ENCODE measurements around the gene SOX18. TPM values are rescaled to one million over a fixed set of nuclear protein-coding genes. Genes with fewer than 3 reads are reported as not detected.

Gene SOX18
- total and polyA plus RNA-seq, 7 experiments from 2014 or later = 0.20 to 1.7 TPM; not detected in 5

DNA sequence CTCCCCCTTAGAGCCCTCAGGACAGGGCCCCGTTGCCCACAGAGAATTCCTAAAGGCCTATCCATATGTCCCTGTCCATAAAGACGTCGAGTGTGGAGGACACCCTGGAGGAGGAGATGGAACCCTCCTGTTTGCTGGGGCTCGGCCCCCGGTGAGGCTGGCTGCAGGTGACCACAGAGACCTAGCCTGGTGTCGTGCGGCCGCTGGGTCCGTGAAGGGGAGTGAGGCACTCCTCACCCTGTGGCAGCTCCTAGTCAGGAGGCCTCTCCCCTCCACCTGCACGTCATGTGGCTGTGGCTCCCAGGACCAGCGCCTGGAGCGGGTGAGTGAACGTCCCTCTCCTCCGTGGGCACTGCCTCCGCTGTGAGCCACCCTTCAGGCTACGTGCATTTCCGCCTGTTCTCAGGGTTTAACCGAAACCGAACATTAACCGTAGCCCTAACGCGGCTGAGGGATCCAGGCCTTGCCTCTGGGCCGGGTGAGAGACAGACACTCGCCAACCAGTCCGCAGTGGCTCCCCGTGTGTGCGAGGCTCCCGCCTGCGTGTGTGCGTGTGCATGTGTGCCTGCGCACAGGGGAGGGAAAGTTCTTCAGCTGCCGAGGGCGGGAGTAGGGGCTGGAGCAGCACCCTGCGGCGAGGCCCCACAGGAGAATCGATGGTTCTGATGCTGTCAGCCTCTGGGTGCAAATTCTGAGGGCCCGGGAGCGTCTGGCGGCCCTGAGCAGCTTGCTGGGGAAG lies 7.6 kb upstream of the SOX18 start:
- peak overlapping the region; percentile 43 for H3K27ac ChIP-seq (ENCODE audit: low read depth, low read length)
- peaks cover 0 to 8% of the 10 kb centered on the region in 2 donors for H3K4me1 ChIP-seq (ENCODE audit: control insufficient read depth in 2 of 2, insufficient read depth in 2 of 2, low read length in 2 of 2)
- ChIA-PET POLR2A (interaction anchor here (0.7 to 1.9 kb wide), 5 partner anchors 16 to 77 kb away, joined by 3 to 23 read pairs (median 3); partner anchors contain the start of gene PRPF6), CTCF (interaction anchor here (0.6 to 4.3 kb wide), 9 partner anchors 10 to 532 kb away, joined by 3 to 54 read pairs (median 3); partner anchors contain the start of genes C20orf204 and PRPF6)
- Mint-ChIP-seq H3K9me3 (no peaks in the 10 kb centered on the region), H3K27me3 (peaks cover 4 to 8% (median 6%) of the 10 kb centered on the region in 5 donors), H3K36me3 (peaks cover 0 to 2% (median 0%) of the 10 kb centered on the region in 5 donors), H3K27ac (peak overlapping the region in 7 of 9 donors; percentile 14 to 82 (median 52)), H3K4me1 (peaks cover 0 to 28% (median 9%) of the 10 kb centered on the region in 7 donors), H3K4me3 (peak overlapping the region; percentile 44 to 85 (median 72))
- no peaks in the 10 kb centered on the region for H3K9me3 ChIP-seq (ENCODE audit: control insufficient read depth in 2 of 3, low read length in 3 of 3)
- peak; percentile 58 for ATAC-seq
- H3K27me3 ChIP-seq (ENCODE audit: control insufficient read depth in 2 of 2, insufficient read depth in 2 of 2, low read length in 2 of 2) = peaks cover 0 to 2% of the 10 kb centered on the region in 2 donors
- intact Hi-C loops (cut with micrococcal nuclease) = loop anchor here (1.0 to 5.0 kb wide), 6 partner anchors 8 to 520 kb away; partner anchors contain the start of genes PTK6 (in 1 of the 2) and SOX18 (in 1 of the 2)
- H3K4me3 ChIP-seq (ENCODE audit: low read length) = peak overlapping the region; percentile 16
- no peaks in the 10 kb centered on the region for H3K36me3 ChIP-seq (ENCODE audit: control insufficient read depth in 2 of 3, insufficient read depth in 3 of 3, low read length in 3 of 3)
- DNase-seq = peak in 1 of 9 donors; percentile 35

DNA sequence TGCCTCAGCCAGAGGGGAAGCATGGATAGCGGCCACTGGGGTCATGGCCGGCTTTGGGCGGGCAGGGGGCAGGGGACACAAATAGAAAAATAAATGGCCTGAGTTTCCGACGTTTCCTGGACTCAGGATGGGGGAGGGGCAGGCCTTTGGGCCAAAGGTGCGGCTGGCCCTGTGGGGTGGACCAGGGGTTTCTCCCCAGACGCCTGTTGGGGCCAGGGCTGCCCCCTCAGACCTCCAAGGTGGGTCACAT lies 7.1 kb upstream of the SOX18 start:
- H3K27me3 Mint-ChIP-seq = peaks cover 5 to 10% (median 8%) of the 10 kb centered on the region in 5 donors
- H3K4me3 Mint-ChIP-seq = no peak overlapping the region
- H3K36me3 ChIP-seq (ENCODE audit: control insufficient read depth in 2 of 3, insufficient read depth in 3 of 3, low read length in 3 of 3) = no peaks in the 10 kb centered on the region
- ATAC-seq = no peak
- no peaks in the 10 kb centered on the region for H3K9me3 ChIP-seq (ENCODE audit: control insufficient read depth in 2 of 3, low read length in 3 of 3)
- H3K9me3 Mint-ChIP-seq = no peaks in the 10 kb centered on the region
- H3K36me3 Mint-ChIP-seq = peaks cover 0 to 2% (median 0%) of the 10 kb centered on the region in 5 donors
- H3K4me1 Mint-ChIP-seq = peaks cover 0 to 26% (median 8%) of the 10 kb centered on the region in 7 donors
- no peak overlapping the region for H3K4me3 ChIP-seq (ENCODE audit: low read length)
- DNase-seq = no peak
- CTCF ChIA-PET = no interaction called here
- H3K27me3 ChIP-seq (ENCODE audit: control insufficient read depth in 2 of 2, insufficient read depth in 2 of 2, low read length in 2 of 2) = peaks cover 0 to 7% of the 10 kb centered on the region in 2 donors
- no peak overlapping the region for H3K27ac ChIP-seq (ENCODE audit: low read depth, low read length)
- POLR2A ChIA-PET = interaction anchor here (1.9 kb wide), 1 partner anchor 16 kb away, joined by 23 read pairs; no protein-coding TSS in a partner anchor
- intact Hi-C loops (cut with micrococcal nuclease) = loop anchor here in 1 of 2 donors (5.0 kb wide), 1 partner anchor 519 kb away; the partner anchor contains the start of gene PTK6
- peaks cover 0 to 8% of the 10 kb centered on the region in 2 donors for H3K4me1 ChIP-seq (ENCODE audit: control insufficient read depth in 2 of 2, insufficient read depth in 2 of 2, low read length in 2 of 2)
- H3K27ac Mint-ChIP-seq = no peak overlapping the region

DNA sequence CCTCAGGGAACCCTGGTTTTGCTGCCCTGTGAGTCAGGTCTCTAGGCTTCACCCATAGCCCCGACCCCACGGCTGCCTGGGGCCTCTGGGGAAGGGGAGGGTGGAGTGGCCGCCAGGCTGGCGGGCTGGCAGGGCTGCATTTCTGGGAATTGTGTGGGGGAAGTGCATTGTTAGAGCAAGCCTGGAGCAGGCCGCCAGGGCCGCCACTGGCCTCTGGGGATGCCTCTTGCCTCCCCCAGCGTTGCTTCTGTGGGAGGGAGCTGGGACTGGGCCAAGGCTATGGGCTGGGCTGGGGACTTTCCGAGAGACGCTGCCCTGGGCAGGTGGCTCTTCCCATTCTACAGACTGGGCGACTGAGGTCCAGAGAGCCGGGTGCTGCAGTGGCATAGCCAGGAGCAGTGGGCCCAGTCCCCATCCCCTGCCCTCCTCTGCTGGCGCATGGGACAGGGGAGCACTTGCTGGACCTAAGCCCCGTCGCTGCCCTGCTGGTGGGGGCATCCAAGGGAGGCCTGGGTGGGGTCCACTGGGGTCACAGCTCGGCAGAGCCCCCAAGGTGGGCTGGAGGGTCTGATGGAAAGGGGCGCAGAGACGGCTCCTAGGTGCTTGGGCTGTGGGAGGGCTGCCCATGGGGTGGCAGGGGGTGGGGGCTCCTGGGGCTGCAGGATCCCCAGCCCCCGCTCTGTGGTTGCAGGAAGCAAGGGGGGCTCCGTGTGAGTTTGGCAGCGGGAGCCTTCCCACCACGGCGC lies 6.6 kb upstream of the SOX18 start:
- Histone ChIP-seq H3K9me3 (ENCODE audit: control insufficient read depth in 2 of 3, low read length in 3 of 3) (no peaks in the 10 kb centered on the region), H3K4me1 (ENCODE audit: control insufficient read depth in 2 of 2, insufficient read depth in 2 of 2, low read length in 2 of 2) (peaks cover 0 to 8% of the 10 kb centered on the region in 2 donors), H3K27ac (ENCODE audit: low read depth, low read length) (no peak overlapping the region), H3K27me3 (ENCODE audit: control insufficient read depth in 2 of 2, insufficient read depth in 2 of 2, low read length in 2 of 2) (peaks cover 0 to 9% of the 10 kb centered on the region in 2 donors), H3K4me3 (ENCODE audit: low read length) (no peak overlapping the region), H3K36me3 (ENCODE audit: control insufficient read depth in 2 of 3, insufficient read depth in 3 of 3, low read length in 3 of 3) (no peaks in the 10 kb centered on the region)
- DNase-seq = no peak
- peaks cover 0 to 26% (median 8%) of the 10 kb centered on the region in 7 donors for H3K4me1 Mint-ChIP-seq
- no peak overlapping the region for H3K27ac Mint-ChIP-seq
- ChIA-PET CTCF (no interaction called here), POLR2A (interaction anchor here (1.9 kb wide), 1 partner anchor 15 kb away, joined by 23 read pairs; no protein-coding TSS in a partner anchor)
- ATAC-seq = no peak
- no peaks in the 10 kb centered on the region for H3K9me3 Mint-ChIP-seq
- H3K36me3 Mint-ChIP-seq = peaks cover 0 to 2% (median 0%) of the 10 kb centered on the region in 5 donors
- intact Hi-C loops (cut with micrococcal nuclease) = loop anchor here in 1 of 2 donors (5.0 kb wide), 1 partner anchor 519 kb away; the partner anchor contains the start of gene PTK6
- H3K27me3 Mint-ChIP-seq = peaks cover 5 to 12% (median 8%) of the 10 kb centered on the region in 5 donors
- H3K4me3 Mint-ChIP-seq = peak overlapping the region in 1 of 10 donors; percentile 25

DNA sequence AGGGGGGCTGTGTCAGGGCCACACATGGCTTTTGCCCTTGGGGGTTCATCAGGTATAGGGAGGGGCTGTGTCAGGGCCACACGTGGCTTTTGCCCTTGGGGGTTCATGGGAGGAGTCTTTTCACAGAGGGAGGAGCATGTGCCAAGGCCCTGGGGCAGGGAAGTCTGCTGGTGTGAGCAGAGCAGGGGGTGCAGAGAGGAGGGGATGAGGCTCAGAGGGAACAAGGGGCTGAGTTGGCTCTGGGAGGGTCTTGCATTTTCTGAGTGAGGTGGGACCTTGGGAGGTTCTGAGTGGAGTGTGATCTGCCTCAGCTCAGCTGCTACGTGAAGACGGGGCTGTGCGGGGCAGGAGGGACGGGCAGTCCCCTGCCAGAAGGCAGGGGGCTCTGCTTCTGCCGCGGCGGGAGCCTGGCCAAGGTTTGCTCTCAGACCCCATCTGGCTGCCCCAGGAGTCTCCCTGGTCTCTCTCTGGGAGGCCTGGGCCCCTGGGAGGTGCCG lies 6.0 kb upstream of the SOX18 start:
- peak overlapping the region in 2 of 9 donors; percentile 31 to 71 for H3K27ac Mint-ChIP-seq
- POLR2A ChIA-PET = no interaction called here
- intact Hi-C loops (cut with micrococcal nuclease) = loop anchor here in 1 of 2 donors (5.0 kb wide), 1 partner anchor 518 kb away; the partner anchor contains the start of gene PTK6
- Histone ChIP-seq H3K9me3 (ENCODE audit: control insufficient read depth in 2 of 3, low read length in 3 of 3) (no peaks in the 10 kb centered on the region), H3K4me1 (ENCODE audit: control insufficient read depth in 2 of 2, insufficient read depth in 2 of 2, low read length in 2 of 2) (peaks cover 0 to 8% of the 10 kb centered on the region in 2 donors), H3K27me3 (ENCODE audit: control insufficient read depth in 2 of 2, insufficient read depth in 2 of 2, low read length in 2 of 2) (peaks cover 3 to 15% of the 10 kb centered on the region in 2 donors), H3K27ac (ENCODE audit: low read depth, low read length) (no peak overlapping the region), H3K4me3 (ENCODE audit: low read length) (no peak overlapping the region), H3K36me3 (ENCODE audit: control insufficient read depth in 2 of 3, insufficient read depth in 3 of 3, low read length in 3 of 3) (no peaks in the 10 kb centered on the region)
- peaks cover 0 to 26% (median 8%) of the 10 kb centered on the region in 7 donors for H3K4me1 Mint-ChIP-seq
- DNase-seq = no peak
- CTCF ChIA-PET = interaction anchor here (2.1 kb wide), 1 partner anchor 16 kb away, joined by 5 read pairs; no protein-coding TSS in a partner anchor
- H3K27me3 Mint-ChIP-seq = peaks cover 5 to 17% (median 8%) of the 10 kb centered on the region in 5 donors
- ATAC-seq = no peak
- H3K4me3 Mint-ChIP-seq = peak overlapping the region in 2 of 10 donors; percentile 17 to 45
- no peaks in the 10 kb centered on the region for H3K9me3 Mint-ChIP-seq
- peaks cover 0 to 2% (median 0%) of the 10 kb centered on the region in 5 donors for H3K36me3 Mint-ChIP-seq

DNA sequence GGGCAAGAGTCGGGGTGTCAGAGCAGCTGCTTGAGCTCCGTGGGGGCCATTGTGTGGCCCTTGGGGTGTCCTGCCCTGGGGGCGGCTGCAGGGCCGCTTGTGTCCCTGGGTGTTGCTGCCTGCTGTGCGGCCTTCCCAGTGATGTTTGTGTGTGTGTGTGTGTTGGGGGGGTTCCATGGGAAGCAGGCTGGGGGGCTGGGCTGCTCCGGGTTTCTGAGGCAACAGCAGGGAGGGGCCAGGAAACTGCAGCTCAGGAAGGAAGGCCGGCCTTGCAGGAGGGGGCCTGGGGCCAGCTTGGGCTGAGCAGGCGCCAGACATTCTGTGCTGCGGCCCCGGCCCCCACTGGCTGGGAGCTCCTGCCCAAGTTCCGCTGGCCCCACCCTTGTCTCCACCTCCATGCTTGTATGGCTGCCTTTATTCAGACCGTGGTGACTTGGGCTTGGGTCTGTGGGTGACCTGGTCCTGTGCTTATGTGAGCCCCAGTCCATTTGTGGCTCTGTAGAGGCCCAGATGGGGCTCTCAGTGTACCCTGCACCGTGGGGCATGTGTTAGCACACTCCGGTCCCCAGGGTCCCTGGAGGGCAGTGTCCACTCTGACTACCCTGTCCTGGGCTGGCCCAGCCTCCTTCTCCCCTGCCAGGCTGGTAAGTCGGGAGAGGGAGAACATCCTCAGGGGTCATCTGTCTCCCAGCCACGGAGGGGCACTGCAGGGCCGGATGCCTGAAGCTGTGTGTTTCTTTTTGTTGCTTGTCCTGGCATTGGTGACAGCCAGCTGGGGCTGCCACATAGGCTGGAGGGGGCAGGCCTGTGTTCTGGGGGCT lies 4.6 kb upstream of the SOX18 start:
- Histone ChIP-seq H3K4me1 (ENCODE audit: control insufficient read depth in 2 of 2, insufficient read depth in 2 of 2, low read length in 2 of 2) (peaks cover 0 to 16% of the 10 kb centered on the region in 2 donors), H3K27ac (ENCODE audit: low read depth, low read length) (no peak overlapping the region), H3K27me3 (ENCODE audit: control insufficient read depth in 2 of 2, insufficient read depth in 2 of 2, low read length in 2 of 2) (peaks cover 6 to 22% of the 10 kb centered on the region in 2 donors), H3K36me3 (ENCODE audit: control insufficient read depth in 2 of 3, insufficient read depth in 3 of 3, low read length in 3 of 3) (no peaks in the 10 kb centered on the region), H3K4me3 (ENCODE audit: low read length) (no peak overlapping the region), H3K9me3 (ENCODE audit: control insufficient read depth in 2 of 3, low read length in 3 of 3) (no peaks in the 10 kb centered on the region)
- Mint-ChIP-seq H3K9me3 (no peaks in the 10 kb centered on the region), H3K27ac (peak overlapping the region in 1 of 9 donors; percentile 42), H3K27me3 (peaks cover 5 to 18% (median 8%) of the 10 kb centered on the region in 5 donors), H3K4me3 (peak overlapping the region in 1 of 10 donors; percentile 45), H3K36me3 (no peaks in the 10 kb centered on the region), H3K4me1 (peaks cover 0 to 22% (median 8%) of the 10 kb centered on the region in 7 donors)
- ATAC-seq (no peak), DNase-seq (no peak)
- POLR2A ChIA-PET = interaction anchor here (1.0 to 1.7 kb wide), 4 partner anchors 9 to 24 kb away, joined by 3 to 5 read pairs (median 4); partner anchors contain the start of gene TCEA2
- CTCF ChIA-PET = interaction anchor here (2.1 kb wide), 1 partner anchor 15 kb away, joined by 5 read pairs; no protein-coding TSS in a partner anchor
- intact Hi-C loops (cut with micrococcal nuclease) = no loop called here

All from naive thymus-derived CD4-positive, alpha-beta T cell (primary cell).